NCI-H226 (cell line): ENCODE measurements around the gene RNF31.

ENCODE experiments used
- DNase-seq: peaks from one replicate; pipeline ENCODE4 v3.0.0-alpha.2; 2015

Gene RNF31

DNA sequence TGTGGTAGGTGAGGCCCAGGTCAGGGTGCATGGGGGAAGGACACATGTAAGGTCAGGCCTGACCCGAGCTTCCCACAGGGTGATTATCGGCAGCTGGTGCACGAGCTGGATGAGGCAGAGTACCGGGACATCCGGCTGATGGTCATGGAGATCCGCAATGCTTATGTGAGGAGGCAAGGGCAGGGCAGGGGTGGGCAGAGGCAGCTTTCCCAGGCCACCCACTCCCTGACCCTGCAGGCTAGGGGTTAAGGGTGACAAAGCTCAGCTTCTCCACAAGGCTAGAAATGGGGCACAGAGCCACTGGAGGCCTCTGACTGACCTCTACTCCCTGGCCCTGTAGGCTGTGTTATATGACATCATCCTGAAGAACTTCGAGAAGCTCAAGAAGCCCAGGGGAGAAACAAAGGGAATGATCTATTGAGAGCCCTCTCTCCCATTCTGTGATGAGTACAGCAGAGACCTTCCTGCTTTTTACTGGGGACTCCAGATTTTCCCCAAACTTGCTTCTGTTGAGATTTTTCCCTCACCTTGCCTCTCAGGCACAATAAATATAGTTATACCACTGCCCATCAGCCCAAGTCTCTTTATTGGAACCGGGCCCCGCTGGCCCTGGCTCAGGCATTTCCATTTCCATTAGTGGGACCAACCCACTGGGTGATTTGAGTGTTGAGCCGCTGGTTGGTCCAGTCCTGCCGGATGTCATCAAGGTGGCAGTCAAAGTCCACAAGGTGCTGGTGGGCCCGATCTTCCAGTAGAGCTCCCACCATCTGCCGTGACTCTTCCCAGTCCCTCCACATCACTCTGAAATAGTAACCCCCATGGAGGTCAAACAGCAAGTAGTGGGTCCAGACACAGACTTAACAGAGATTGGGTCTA, 8.7 kb upstream of the RNF31 start:
- DNase-seq: no peak

DNA sequence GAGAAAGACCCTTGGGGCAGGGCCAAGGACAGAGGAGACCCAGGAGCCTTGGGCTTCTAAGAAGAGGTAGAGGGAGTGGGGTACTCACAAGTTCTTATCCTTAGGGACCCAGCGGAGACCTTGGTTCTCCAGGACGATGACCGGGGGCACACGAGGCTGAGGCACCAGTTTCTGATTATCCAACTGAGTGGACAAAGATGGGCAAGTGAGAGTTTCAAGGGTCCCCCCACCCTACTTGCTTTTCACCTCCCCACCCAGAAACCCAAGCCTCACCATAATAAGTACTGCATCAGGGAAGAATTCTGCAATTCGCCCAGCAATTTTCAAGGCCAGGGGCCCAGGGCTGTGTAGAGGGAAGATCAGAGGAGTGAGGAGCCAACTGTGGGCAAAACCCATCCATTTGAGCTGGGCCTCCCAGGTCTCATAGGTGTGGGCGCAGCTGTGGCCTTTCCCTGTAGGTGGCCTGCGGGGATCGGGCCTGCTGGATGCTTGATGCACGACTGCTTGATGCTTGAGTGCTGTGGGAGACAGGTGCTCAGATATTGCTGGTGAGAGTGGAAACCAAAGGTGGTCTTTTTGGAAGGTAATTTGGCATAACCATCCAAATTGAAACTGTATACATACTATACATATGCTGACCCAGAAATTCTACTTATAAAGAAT, 7.9 kb upstream of the RNF31 start:
- DNase-seq: no peak

DNA sequence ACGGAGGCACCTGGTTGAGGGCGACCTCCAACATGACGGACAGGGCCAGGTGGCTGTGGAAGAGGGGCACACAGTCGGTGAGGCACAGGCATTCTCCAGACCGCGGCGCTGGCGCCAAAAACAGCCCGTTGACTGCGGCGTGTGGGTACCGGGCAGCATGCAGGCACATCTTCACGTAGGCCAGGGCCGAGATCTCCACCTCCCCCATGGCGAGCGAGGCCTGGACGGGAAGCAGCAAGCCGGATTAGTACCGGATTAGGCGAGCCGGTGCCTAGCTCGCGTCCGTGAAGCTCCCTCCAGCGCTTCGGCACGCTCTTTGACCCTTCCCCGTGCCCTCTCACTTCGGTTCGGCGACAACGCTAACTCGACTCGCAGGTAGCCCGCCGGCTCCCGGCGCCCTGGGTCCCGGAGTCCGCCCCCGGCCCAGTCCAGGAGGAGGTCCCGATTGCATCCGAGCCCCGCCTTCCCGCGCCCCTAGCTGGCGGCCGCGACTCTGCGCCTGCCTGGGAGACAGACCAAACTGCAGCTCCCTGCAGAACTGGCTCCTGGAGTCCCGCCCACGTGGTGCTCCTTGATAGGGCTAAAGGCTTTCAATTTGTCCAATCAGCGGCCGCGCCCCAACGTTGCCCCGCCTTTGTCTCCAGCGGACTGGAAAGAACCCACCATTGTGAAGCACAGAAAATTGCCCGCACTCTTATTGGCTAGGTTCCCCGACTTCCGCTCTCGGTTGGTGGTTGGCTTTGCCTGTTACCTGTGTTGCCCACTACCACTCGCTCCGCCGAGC, 6.0 kb upstream of the RNF31 start, which contains the start of gene EMC9:
EMC9 (minus strand) TSS at position 495 of the 784 bp plus-strand sequence; CDS start at position 208, 287 bp downstream.
- DNase-seq: peak; percentile 99

DNA sequence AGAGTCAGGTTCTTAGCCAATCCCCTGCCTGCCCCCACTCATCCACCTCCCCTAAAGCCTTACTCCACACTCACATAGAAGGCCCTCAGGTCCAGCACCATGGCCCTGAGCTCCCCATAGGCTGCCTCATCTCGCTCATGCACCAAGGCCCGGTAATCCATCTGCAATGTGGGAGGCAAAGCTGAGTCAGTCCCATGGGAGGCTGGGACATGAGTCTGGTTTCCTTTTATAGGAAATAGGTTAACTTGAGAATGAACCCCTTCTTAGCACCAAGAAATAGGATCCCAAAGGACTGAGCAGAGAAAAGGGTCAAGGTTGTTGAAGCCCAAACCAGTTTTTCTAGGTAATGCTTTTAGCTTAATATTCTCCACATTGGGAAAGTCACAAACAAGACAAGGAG, 3.8 kb upstream of the RNF31 start:
- DNase-seq: peak; percentile 40

DNA sequence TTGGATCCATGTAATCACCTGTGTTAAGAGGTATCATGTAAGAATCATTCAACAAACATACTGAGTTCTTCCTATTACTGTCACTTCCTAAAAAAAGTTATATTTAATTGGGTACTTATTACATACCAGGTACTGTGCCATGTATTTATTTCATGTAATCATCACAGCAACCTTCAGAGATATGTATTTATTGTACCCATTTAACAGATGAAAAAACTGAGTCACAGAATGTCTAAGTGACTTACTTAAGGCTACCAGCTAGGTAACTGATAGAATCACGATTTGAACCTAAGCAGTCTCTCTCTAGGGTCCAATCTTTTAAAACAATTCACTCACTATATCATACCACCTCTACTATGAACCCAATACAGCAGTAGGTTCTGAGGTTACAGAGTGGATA, 2.8 kb upstream of the RNF31 start:
- DNase-seq: no peak

DNA sequence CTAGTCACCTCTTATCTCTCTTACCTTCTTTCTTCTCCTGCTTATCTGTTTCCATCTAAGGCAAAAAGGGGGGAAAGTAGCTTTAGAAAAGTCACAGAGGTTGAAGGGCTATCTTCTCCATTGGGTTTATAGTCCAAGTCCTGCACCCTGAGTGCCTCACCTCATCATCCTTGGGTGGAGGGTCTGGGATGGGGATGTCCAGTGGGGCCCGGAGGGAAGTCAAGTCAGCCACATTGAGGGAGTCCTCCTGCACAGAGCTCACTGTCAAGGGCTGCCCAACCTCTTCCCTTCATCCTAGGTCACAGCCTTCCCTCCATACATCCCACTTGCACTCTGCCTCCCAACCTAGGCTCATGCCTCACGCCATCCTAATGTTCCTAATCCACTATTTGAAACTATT, 2.1 kb upstream of the RNF31 start:
- no peak for DNase-seq

DNA sequence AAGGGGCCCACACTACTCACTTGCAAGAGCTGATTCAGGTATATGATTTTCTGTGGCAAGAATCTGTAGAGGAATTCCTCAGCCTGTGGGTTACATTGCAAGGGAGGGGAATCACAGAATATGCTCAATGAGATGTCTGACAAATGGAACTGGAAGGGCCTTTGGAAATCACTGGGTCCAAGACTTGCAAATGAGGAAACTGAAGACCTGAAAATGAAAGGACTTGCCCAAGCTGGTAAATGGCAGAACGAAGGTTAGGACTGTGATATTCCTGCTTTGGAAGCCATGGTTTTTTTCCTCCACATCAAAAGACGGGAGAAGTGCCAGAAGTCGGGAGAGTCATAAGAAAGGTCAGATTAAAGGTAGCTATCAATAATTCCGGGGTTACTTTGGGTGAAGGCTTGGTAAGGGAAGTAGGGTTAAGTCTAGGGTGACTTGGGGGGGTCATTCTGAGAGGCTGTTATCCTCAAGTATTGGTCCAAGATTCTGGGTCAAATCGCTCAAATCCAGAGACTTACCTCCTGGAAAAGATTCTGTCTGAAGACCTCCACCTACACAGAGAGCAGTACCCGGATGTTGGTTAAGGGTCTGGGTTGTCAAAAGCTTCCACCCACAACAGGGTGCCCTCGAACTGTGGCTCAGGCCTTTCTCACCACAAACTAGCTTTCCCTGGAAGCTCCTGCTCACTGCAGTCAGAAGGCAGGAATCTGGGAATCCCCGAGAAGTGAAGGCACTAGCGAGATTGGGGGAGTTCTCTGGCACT, 1.4 kb upstream of the RNF31 start:
- no peak for DNase-seq

DNA sequence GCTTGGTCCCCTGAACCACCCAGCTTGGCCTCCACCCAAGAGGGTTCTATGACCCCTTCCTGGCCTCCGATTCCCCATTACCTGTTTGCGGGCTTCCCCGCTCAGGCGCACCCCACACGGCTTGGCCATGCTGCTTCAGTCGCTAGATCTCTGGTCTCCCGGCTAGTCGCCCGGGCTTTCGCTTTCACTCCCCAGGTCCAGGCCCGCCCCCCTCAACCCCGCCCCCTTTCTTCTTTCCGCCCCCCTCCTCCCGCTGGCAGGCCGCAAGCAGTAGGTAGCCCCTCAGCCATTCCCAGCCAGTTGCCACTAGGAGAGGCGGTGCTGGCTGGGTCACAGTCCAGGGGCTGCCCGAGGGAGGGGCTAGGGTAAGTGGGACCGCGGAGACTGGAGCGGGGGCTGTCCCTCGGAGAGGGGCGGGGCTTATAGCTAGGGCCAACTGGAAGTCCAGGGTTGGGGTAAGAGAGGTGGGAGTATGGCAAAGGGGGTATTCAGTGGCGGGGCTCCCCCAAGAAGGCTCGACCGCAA, 783 bp upstream of the RNF31 start, which contains the start of gene PSME2:
PSME2 (minus strand) TSS at position 158 of the 525 bp plus-strand sequence; CDS start at position 129, 29 bp downstream.
- DNase-seq: peak; percentile 97

DNA sequence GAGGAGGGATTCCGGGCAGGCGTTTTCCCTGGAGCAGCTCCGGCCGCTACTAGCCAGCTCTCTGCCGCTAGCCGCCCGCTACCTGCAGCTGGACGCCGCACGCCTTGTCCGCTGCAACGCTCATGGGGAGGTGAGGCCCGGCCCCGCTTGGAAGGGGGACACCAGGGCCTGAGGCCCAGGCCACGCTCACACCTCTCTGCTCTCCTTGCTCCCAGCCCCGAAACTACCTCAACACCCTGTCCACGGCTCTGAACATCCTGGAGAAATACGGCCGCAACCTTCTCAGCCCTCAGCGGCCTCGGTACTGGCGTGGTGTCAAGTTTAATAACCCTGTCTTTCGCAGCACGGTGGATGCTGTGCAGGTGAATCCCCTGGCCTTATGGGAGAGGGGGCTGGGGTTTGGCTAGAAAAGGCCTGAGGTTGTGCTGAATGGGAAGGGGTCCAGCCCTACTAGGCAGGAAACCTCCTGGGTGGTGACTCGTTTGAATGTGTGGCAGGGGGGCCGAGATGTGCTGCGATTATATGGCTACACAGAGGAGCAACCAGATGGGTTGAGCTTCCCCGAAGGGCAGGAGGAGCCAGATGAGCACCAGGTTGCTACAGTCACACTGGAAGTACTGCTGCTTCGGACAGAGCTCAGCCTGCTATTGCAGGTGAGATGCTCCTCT, 597 bp downstream of the RNF31 start:
- no peak for DNase-seq

DNA sequence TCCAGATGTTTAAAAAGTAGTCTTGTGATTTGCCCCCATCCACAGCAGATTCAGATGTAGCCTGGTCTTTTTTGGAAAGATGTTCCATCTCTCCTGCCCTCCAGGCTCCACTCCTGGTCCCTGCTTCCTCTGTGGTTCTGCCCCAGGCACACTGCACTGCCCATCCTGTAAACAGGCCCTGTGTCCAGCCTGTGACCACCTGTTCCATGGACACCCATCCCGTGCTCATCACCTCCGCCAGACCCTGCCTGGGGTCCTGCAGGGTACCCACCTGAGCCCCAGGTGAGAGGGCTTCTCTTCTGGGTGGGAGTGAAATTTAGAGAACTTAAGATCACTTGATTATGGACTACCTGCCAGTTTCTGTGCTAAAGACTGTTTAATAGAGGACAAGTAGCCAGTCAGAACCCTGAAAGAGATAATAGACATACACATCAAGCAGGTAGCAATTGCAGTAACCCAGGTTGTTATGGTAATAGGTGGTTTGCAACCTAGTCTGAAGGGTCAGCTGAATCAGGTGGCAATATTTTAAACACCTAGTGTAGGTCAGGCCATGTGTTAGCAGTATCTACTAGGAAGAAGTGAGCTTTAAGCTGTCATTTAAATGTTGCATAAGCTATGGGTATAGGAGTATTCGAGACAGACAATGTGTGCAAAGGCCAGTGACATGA, 2.1 kb downstream of the RNF31 start:
- DNase-seq: no peak

DNA sequence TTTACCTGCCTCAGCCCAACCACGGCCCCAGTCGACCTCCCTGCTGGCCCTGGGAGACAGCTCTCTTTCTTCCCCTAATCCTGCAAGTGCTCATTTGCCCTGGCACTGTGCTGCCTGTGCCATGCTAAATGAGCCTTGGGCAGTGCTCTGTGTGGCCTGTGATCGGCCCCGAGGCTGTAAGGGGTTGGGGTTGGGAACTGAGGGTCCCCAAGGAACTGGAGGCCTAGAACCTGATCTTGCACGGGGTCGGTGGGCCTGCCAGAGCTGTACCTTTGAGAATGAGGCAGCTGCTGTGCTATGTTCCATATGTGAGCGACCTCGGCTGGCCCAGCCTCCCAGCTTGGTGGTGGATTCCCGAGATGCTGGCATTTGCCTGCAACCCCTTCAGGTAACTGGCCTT, 2.8 kb downstream of the RNF31 start:
- no peak for DNase-seq

DNA sequence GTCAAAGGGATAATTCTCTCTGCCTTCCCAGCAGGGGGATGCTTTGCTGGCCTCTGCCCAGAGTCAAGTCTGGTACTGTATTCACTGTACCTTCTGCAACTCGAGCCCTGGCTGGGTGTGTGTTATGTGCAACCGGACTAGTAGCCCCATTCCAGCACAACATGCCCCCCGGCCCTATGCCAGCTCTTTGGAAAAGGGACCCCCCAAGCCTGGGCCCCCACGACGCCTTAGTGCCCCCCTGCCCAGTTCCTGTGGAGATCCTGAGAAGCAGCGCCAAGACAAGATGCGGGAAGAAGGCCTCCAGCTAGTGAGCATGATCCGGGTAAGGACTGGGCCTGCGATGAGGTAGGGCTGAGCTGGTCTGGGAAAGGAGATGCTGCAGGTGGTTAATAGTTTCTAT, 3.3 kb downstream of the RNF31 start:
- no peak for DNase-seq

DNA sequence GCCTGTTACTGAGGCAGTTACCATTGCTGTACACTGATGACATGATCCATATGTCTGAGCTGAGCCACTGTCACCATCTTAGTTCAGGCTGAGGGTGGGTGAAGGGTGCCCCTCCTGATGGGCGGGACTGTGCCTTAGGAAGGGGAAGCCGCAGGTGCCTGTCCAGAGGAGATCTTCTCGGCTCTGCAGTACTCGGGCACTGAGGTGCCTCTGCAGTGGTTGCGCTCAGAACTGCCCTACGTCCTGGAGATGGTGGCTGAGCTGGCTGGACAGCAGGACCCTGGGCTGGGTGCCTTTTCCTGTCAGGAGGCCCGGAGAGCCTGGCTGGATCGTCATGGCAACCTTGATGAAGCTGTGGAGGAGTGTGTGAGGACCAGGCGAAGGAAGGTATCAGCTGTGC, 3.7 kb downstream of the RNF31 start:
- no peak for DNase-seq

DNA sequence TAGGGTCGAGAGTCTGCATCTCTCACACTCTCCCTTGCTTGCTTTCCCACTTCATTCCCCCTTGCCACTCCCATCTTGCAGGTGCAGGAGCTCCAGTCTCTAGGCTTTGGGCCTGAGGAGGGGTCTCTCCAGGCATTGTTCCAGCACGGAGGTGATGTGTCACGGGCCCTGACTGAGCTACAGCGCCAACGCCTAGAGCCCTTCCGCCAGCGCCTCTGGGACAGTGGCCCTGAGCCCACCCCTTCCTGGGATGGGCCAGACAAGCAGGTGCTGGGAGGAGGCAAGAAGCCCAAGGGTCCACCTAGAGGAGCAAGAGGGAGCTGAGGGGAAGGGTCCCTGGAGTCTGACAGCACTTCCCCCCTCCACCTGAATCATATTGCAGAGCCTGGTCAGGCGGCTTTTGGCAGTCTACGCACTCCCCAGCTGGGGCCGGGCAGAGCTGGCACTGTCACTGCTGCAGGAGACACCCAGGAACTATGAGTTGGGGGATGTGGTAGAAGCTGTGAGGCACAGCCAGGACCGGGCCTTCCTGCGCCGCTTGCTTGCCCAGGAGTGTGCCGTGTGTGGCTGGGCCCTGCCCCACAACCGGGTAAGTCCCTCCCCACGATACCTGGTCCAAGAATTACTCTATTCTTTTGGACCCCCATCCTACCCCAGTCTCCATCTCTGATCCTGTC, 4.2 kb downstream of the RNF31 start:
- DNase-seq: no peak

DNA sequence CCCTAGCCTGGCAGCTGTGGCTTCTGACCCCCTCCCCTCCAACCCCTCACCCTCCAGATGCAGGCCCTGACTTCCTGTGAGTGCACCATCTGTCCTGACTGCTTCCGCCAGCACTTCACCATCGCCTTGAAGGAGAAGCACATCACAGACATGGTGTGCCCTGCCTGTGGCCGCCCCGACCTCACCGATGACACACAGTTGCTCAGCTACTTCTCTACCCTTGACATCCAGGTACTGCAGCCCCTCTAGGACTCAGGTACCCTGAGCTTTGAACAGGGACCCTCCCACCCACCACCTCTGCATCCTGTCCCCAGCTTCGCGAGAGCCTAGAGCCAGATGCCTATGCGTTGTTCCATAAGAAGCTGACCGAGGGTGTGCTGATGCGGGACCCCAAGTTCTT, 7.8 kb downstream of the RNF31 start:
- DNase-seq: no peak

DNA sequence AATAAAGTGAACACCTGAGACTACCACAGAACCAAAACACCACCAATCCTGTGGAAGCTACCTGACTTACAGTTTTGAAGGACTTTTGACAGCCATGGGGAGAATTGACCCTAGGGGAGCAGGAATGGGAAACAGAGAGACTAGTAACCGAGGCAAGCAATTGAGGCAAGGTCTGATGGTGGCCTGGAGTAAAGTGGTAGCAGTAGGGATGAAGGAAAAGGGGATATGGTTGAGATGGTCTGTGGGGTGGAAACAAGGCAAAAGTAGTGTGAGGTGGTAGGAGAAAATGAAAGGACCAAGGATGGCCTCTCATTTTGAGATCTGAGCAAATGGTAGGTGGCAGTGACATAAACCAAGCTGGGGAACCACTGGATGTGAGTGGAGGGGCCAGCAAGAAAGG, 9.5 kb downstream of the RNF31 start:
- DNase-seq: no peak

DNA sequence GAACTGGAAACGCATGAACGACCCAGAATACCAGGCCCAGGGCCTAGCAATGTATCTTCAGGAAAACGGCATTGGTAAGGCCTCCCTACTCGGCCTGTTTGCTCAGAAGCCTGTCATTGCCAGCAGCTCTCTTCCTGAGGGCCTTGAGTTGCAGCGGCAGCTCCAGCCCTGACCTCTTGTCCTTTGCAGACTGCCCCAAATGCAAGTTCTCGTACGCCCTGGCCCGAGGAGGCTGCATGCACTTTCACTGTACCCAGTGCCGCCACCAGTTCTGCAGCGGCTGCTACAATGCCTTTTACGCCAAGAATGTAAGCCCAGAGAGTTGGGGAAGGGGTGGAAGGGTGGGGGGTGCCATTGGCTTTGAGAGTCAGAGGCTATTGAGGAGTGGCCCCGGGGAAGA, 10.0 kb downstream of the RNF31 start:
- DNase-seq: no peak

DNA sequence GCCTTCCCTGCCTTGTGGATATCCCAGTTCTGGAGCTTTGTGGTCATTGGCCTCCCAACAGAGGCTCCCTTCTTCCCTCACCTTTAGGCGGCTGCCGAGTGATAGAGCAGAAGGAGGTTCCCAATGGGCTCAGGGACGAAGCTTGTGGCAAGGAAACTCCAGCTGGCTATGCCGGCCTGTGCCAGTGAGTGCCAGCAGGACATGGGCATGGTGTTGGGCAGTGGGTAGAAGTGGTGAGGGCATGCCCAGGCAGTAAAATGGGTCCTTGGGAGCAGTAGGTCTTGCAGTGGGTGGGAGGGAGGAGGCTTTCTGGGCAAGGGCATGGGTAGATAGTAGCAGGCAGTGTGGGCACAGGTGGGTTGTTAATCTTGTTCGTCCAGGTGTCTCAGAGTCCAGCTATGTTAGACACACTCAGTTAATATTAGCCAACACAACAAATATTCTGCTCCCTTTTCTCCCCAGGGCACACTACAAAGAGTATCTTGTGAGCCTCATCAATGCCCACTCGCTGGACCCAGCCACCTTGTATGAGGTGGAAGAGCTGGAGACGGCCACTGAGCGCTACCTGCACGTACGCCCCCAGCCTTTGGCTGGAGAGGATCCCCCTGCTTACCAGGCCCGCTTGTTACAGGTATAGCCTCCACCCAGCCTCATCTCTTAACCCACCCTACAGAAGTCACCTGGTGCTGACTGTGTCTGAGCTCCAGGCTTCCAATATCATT, 12.6 kb downstream of the RNF31 start:
- DNase-seq: no peak

DNA sequence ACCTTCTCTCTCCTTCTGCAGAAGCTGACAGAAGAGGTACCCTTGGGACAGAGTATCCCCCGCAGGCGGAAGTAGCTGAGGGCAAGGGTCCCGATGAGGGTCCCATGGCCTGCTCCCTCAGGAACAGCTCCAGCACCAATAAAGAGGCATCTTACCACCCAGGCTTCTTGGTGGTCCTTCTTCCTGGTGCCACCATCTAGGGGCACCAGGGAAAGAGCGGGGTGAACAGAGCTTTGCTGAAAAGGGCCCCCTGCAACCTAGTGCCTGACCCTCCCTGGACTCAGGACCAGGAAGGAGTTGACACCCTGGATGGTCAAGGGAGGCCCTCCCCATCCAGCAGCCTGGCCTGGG, 13.2 kb downstream of the RNF31 start:
- DNase-seq: no peak
